HuH-7 (cell line): ENCODE results near the gene BMI1.

Experiments
- DNase-seq: peaks from one replicate; pipeline ENCODE4 v3.0.0; 2011; ENCODE audit warnings: low spot score

The BMI1 gene

DNA sequence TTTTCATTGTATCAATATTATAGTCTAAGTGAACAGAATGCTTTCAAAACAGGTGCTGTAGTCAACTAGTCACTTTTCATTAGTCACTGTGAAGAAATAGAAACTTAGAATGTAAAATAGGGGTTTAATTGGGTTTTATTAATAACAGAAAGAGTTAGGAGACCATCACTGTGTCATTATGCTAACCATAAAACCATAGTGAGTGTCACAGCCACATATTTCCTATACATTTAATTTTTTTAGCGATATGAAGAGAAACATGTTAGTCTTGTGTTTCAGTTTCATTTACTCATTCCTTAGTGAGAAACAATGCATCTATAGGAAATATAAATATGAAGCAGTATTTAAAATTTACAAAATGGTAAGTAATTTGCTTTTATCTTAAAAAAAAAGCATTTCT lies 46.6 kb downstream of the BMI1 start:
- DNase-seq, result no peak

DNA sequence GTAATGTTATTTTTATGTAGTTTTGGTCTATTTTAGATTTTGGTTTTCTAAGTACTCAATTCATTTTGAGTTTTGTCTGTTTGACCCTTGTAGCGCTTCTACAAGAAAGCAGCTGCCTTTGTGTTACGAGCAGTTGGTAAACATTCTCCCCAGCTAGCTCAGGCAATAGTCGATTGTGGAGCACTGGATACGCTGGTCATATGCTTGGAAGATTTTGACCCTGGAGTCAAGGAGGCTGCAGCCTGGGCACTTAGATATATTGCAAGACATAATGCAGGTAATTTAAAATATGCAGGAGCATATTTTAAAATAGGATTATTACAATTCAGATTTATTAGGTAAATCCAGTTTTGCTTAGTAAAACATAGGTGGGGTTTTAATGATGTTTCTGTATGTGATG lies 47.5 kb downstream of the BMI1 start:
- no peak for DNase-seq

DNA sequence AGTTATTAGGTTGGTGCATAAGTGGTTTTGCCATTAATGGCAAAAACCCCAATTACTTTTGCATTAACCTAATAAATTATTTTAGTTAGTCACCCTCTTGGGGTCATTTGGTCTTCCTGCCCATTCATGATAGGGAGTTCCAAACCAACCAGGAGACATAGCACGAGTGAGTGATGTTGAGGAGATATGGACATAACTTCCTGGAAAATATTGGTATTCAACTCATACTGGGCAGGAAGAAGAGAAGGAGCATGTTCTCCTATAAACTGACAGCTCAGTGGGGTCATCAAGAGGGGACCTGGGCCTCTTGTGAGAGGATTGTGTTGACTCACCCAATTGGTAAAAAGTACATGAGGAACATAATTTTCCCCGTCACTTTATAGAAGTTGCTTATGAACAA lies 48.1 kb downstream of the BMI1 start:
- no peak for DNase-seq

DNA sequence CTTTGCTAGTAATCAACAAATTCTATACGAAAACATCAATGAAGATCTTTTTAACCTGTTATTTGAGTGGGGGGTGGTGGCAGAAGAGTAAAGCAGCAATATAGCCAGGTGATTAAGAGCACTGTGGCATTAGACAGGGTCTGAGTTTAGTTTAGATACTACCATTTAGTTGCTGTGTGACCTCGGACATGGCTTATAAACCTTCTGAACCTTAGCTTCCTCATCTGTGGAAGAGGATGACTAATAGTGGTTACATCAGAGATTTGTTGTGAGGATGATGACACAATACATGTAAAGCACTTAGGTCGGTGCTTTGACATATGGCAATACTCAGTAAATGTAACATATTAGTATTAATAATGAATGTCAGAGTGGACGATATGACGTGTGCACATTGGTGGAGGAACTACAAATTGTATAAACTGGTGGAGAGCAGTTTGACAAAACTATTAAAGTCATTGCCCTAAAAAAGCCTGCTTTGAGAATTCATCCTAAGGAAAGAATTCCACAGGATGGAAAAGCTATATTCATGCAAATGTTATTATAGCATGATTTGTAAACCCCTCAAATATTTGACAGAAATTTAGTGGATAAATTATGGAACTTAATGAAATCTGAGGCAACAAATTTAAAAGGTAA lies 48.7 kb downstream of the BMI1 start:
- DNase-seq, result no peak

DNA sequence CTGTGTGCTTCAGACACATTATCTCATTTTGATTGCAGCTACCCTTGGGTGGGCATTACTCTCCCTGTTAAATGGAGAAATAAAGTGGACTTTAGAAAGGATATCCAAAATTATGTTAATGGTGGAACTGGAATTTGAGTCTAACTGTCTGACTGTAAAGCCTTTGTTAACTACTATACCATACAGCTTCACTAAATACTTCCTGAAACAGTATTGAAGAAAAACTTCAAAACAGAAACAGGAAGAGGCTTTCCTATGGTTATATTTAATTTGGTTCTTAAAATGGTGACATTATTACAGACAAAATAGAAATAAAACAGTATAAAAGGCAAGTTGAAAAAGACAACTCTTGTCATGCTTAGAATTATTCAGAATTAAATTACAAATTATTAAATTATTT lies 49.4 kb downstream of the BMI1 start:
- no peak for DNase-seq

DNA sequence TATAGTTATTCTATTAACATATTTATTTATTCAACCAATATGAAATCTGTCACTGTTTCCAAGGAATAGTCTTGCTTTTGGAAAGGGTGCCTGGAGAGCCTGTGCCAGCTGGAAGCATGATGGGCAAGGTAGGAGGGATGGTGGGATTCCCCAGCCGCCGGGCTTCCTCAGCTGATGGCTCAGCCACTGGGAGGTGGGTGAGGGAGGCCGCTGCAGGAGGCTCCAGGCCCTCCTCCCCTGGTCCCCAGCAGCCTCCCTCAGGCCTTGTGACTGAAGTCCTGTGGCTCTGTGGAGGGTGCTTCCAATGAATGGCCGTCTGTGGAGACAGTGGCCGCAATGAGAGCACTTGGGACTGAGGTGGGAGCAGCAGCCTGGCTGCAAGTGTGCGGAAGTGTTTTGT lies 51.4 kb downstream of the BMI1 start:
- DNase-seq, result no peak

DNA sequence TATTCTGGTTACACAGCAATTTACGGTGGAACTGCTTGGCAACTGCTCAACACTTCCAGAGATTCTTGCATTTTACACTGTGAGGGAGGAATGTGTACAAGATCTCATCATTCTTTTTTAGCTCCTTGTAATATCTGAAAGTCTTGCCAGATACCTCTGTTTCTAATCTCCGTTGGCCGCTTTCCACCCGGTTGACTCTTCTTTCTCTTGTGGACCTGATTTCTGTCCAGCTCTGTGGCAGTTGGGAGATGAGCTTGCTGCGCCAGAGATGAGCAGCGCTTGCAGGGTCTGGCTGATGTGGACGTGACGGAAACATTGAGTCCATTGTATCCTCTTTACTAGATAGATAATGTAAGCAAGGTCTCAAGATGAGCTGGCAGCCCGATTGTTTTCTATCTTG lies 52.0 kb downstream of the BMI1 start:
- no peak for DNase-seq

DNA sequence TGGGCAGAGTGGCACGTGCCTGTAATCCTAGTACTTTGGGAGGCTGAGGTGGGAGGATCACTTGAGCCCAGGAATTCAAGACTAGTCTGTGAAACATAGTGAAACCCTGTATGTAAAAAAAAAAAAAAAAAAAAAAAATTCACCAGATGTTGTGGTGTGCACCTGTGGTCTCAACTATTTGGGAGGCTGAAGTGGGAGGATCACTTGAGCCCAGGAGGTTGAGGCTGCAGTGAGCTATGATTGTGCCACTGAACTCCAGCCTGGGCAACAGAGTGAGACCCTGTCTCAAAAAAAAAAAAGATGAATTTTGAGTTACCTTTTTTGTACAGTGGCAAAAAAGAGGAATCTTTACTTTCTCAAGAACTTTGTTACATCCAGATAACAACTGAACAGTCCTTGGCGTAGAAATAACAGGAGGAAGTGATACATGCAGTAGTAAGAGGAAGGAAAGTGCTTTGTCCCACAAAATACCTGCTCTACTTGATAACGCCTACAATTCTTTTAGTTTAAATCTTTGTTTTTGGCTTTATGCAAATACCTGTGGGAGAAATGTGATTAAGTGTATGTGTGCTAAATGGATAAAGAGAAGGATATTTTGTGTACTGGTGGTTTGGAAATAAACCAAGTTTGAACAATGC lies 53.7 kb downstream of the BMI1 start:
- DNase-seq, result no peak

DNA sequence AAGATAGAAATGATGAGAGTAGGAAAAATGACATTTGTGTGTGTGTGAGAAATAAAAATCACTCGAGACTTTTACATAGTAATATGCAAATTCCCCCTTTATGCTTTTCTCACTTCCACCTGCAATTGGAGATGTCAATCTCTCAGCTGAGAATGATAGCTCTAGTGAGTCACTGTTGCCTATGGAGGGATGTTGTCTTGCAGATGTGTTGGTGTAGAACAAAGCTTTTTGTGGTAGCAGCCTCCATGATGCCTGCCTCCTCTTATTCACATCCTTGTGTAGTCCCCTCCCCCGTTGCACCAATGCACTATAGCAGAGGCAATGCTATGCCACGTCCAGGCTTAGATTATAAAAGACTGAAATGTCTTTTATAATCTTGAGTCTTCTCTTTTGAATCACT lies 58.2 kb downstream of the BMI1 start:
- DNase-seq, result no peak
